GM21723 (cell line): ENCODE results near the gene UGT3A2.

Experiments used
- ATAC-seq: cut with Tn5 transposase; IDR thresholded peaks from one replicate; pipeline ENCODE4 v1.9.1; 2021; ENCODE audit warnings: mild to moderate bottlenecking, moderate library complexity; ENCODE audit not compliant: unreplicated experiment

UGT3A2 gene

DNA sequence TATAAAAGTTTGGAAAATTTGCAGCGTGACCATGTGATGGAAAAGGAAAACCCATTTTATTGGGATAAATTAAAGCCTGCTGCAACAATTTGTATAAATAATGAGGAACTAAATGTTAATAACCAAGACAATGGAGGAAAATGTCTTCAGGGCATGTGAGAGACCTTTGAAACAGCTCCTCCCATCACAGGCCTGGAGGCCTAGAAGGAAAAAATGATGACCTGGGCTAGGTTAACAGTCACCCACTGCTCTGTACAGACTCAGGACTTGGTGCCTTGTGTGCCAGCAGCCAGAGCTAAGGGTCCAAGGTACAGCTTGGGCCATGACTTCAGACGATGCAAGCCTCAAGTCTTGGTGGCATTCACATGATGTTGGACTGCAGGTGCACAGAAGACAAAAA is 53.5 kb downstream of the UGT3A2 start:
- ATAC-seq, result no peak

DNA sequence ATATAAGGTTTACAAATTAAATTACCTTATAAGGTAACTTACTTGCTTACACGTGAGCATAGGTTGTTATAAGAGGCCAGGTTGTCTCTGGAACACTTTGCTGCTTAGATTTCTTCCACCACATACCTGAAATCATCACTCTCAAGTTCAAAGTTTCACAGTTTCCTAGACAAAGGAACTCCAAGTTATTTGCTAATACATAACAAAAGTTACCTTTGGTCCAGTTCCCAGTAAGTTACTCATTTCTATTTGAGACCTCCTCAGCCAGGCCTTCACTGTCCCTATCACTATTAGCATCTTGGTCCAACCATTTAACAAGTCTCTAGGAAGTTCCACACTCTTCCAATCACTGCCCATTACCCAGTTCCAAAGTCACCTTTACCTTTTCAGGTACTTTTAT is 57.0 kb downstream of the UGT3A2 start:
- no peak for ATAC-seq

DNA sequence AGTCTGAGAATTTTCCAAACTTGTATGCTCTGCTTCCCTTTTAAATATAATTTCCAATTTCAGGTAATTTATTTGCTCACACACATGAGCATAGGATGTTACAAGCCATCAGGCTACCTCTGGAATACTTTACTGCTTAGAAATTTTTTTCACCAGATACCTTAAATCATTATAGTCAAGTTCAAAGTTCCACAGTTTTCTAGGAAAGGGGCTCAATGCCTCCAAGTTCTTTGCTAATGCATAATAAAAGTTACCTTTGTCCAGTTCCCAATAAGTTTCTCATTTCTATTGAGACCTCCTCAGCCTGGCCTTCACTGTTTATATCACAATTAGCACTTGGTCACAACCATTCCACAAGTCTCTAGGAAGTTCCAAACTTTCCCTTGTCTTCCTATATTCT is 59.3 kb downstream of the UGT3A2 start:
- ATAC-seq, result no peak

DNA sequence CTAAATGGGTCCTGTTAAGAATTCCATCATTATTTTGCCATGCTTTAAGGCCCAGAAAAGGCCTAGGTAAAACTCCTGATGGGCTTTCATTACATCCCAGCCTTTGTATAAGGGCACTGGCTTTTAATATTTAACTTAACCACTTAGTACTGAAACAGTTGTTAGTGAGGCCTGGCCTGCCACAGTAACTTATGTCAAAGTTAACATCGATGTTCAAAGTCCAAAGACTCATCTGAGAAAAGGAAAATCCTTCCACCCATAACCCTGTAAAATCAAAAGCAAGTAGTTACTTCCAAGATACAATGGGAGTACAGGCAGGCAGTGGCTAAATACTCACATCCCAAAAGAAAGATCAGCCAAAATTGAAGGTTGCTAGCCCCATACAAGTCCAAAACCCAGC is 60.5 kb downstream of the UGT3A2 start:
- ATAC-seq, result no peak

DNA sequence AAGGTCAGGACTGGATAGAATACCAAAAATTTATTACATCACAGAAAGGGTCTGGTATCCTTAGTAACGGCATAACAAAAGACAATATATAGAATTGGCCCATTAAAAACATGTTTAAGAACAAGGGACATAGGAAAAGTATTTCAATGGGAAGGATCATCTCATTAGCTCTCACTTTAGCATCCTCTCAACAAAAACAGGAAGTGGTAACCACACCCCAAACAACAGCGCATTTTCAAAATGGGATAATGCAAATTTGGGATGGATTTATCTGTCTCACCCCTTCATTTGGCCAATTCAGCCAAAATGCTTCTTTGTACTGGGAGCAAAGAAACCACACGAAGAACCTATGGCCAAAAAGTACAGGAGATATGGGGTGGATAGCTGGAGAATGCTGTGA is 65.7 kb downstream of the UGT3A2 start:
- no peak for ATAC-seq

DNA sequence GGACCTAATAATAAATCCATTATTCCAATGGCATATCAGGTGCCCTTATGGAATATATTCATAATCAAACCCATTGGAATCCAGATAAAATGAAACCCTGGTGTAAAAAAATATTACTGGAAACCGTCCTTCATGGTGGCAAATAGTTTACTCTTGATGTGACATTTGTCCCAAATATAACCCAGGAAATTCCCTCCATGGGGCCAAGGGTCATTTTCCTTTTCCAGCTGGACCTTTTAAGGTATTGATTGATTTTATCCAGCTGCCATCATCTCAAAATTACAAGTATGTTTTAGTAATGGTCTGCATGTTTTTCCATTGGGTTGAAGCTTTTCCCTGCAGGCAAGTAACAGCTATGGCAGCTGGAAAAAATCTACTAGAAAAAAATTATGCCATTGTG is 67.1 kb downstream of the UGT3A2 start:
- no peak for ATAC-seq

DNA sequence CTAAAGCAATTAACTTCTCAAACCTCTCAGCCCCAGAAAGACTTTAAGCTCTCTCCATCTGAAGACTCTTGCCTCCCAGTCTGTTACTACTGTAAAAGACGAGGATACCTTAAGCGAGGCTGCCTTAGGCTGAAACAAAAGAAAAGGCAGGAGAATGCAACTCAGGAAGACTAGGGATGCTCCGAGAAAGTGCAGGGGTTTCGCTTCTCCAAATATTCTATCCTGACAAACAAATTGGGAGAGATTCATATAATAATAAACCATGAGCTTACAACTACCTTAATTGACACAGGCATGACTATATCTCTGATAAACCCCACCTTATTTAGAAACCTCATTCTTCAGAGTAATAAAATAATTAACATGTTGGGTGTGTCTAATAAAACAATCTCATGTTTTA is 70.6 kb downstream of the UGT3A2 start:
- no peak for ATAC-seq

DNA sequence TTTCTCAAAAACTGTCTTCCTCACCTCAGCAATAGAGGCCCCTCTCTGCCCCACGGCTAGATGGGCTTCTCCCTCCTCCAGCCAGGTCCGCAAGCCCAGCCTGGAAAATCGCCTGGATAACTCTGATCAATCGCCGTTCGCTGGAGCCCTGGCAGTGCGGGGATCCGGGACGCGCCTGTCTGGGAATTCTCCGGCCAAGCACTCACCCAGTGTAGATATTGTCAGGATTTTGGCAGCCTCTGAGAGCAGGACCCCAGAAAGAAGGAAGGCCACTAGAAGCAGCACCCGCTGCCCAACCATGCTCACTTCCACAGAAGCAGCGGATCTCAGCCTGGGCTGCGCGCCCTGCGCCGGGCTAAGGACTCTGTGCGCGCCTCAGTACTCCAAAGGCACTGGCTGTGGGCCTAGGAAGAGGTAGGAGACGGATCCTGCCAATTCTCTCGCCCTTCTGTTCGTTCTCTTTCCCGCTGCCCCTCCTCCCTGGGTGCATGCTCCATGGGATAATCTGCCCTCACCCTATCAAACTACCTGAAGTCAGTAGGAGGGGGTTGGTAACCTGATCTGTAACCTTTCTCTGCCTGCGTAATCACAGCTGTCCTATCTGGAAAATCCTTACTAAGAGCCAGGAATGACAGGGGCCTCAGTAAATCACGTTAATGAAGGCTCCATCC is 75.6 kb downstream of the UGT3A2 start, which contains the start of gene UGT3A1:
UGT3A1 (minus strand) TSS at position 450 of the 671 bp plus-strand sequence; CDS start at position 300, 150 bp downstream.
- no peak for ATAC-seq

DNA sequence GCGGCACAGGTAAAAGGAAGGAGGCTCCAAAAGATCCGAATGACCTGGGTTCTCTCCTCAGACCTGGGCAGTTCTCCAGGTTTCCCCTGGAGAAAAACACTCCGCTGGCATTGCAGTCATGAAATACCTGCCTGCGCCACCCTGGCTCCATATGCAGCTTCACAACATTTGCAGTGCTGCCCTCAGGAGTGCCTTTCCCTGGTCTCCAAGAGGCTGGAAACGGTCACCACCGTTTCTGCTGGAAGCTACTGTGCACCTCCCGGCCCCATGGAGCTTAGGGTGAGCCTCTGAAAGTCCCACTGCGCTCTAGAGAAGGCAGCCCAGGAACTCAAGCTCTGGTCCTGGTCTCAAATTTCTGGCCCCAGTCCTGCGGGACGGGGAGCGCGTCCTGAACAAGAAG is 76.2 kb downstream of the UGT3A2 start:
- no peak for ATAC-seq

DNA sequence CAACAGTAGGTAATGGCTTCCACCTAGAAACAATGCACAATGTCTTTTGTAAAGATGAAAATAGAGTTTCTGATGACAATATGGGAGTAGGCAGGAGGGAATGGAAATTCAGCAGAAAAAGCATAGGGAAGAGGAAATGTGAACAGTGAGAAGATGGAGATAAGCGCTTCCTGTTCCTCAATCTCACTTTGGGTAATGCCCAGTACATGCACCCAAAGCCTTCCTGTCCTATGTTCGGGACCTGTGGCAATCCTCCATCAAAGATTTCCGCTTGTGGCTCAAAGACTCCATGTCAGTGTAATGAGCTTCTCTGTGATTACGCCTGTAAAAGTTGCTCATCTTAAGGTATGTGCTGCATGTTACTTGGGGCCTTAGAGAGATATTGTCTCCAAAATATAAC is 78.2 kb downstream of the UGT3A2 start:
- no peak for ATAC-seq

DNA sequence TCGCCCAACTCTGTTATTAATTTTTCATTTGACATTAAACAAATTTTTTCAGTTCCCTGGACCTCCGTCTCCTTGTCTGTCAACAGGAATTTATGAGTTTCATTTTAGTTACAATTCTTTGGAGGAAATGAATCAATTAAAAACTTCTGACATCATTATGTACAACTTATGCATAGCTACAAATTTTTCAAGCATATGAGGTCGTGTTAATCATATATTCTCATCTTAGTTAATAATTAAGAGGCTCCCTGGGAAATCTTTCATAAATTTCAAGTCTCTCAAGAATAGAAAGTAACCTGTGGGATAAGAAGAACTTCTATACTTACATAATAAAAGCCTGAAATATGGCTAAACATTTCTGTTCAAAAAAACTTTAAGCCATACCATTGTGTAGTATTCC is 78.9 kb downstream of the UGT3A2 start:
- no peak for ATAC-seq
